Measurements from ENCODE around the gene PPP2R3B.
"Not testable (repeated sequence)": the region's sequence is repeated elsewhere in the genome, so short reads cannot be mapped to it uniquely, and the experiment has no call there.

The PPP2R3B gene

DNA sequence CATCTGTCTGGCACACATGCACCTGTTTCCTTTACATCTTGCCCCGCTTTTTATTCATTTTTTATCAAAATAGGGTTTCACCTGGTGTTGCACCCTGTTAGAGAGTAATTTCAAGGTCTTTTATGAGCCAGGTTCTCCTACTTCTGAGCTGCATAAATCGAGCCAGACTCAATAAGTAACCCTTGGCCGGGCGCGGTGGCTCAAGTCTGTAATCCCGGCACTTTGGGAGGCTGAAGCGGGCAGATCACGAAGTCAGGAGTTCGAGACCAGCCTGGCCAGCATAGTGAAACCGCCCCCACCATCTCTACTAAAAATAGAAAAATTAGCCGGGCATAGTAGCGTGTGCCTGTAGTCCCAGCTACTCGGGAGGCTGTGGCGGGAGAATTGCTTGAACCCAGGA is 1.0 kb upstream of the PPP2R3B start:
- no peaks in the 10 kb centered on the region for H3K9me3 Mint-ChIP-seq
- H3K27ac Mint-ChIP-seq = no peak overlapping the region
- peaks cover 21% of the 10 kb centered on the region for H3K4me1 Mint-ChIP-seq
- peaks cover 6% of the 10 kb centered on the region for H3K27me3 Mint-ChIP-seq (ENCODE audit: low read depth, poor library complexity)
- DNase-seq = no peak
- peaks cover 5% of the 10 kb centered on the region for H3K36me3 Mint-ChIP-seq (ENCODE audit: low read depth)
- H3K4me3 Mint-ChIP-seq = peak overlapping the region; percentile 94
- TF ChIP-seq, protein P1, sequence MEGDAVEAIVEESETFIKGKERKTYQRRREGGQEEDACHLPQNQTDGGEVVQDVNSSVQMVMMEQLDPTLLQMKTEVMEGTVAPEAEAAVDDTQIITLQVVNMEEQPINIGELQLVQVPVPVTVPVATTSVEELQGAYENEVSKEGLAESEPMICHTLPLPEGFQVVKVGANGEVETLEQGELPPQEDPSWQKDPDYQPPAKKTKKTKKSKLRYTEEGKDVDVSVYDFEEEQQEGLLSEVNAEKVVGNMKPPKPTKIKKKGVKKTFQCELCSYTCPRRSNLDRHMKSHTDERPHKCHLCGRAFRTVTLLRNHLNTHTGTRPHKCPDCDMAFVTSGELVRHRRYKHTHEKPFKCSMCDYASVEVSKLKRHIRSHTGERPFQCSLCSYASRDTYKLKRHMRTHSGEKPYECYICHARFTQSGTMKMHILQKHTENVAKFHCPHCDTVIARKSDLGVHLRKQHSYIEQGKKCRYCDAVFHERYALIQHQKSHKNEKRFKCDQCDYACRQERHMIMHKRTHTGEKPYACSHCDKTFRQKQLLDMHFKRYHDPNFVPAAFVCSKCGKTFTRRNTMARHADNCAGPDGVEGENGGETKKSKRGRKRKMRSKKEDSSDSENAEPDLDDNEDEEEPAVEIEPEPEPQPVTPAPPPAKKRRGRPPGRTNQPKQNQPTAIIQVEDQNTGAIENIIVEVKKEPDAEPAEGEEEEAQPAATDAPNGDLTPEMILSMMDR (IDR thresholded peaks at IDR 0.05) = no peak

DNA sequence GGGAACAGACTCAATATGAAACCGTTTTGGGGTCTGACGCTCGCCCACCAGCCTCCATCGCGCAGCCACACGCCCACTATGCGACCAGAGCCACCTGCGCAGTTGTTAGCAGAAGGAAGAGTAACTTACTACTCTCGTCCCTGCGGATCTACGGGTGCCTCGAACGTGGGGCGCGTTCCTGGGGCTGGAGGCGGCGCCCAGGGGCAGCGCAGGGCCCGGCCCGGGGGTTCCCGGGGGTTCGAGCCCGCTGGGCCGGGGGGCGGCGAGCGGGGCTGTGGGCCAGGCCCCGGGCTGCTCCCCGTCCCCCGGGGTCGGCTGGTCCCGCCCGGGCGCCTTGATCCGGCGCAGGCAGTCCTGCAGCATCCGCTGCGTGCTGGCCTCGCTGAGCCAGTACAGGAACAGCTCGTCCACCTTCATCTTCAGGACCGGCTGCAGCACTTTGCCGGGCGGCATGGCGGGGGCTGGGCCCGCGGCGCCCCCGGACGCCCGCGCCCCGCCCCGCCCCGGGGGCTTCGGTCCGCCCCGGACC is 404 bp downstream of the PPP2R3B start:
- H3K9me3 Mint-ChIP-seq = no peaks in the 10 kb centered on the region
- no peak for DNase-seq
- H3K4me3 Mint-ChIP-seq = peak overlapping the region; percentile 80
- H3K27me3 Mint-ChIP-seq (ENCODE audit: low read depth, poor library complexity) = peaks cover 6% of the 10 kb centered on the region
- peaks cover 26% of the 10 kb centered on the region for H3K4me1 Mint-ChIP-seq
- H3K27ac Mint-ChIP-seq = no peak overlapping the region
- TF ChIP-seq, protein P1 (IDR thresholded peaks at IDR 0.05) = no peak
- H3K36me3 Mint-ChIP-seq (ENCODE audit: low read depth) = peaks cover 5% of the 10 kb centered on the region

GRCh38 chrX:385736-386135 is 971 bp downstream of the PPP2R3B start:
- not testable (repeated sequence) for H3K36me3 Mint-ChIP-seq (ENCODE audit: low read depth); H3K27me3 Mint-ChIP-seq (ENCODE audit: low read depth, poor library complexity); H3K9me3 Mint-ChIP-seq; H3K27ac Mint-ChIP-seq; DNase-seq
- Mint-ChIP-seq H3K4me1 (peaks cover 26% of the 10 kb centered on the region), H3K4me3 (peak overlapping the region; percentile 80)

GRCh38 chrX:384861-385260 is 1.8 kb downstream of the PPP2R3B start:
- Mint-ChIP-seq H3K36me3 (ENCODE audit: low read depth) (peaks cover 5% of the 10 kb centered on the region), H3K27me3 (ENCODE audit: low read depth, poor library complexity) (peaks cover 6% of the 10 kb centered on the region), H3K4me3 (peak overlapping the region; percentile 80), H3K27ac (no peak overlapping the region), H3K9me3 (no peaks in the 10 kb centered on the region), H3K4me1 (peaks cover 26% of the 10 kb centered on the region)
- TF ChIP-seq, protein P1 (IDR thresholded peaks at IDR 0.05) = no peak
- DNase-seq = no peak

- DNase-seq = no peak
- Mint-ChIP-seq H3K27ac (no peak overlapping the region), H3K4me1 (peaks cover 31% of the 10 kb centered on the region), H3K27me3 (ENCODE audit: low read depth, poor library complexity) (peaks cover 22% of the 10 kb centered on the region), H3K4me3 (no peak overlapping the region), H3K36me3 (ENCODE audit: low read depth) (no peaks in the 10 kb centered on the region), H3K9me3 (no peaks in the 10 kb centered on the region)
- TF ChIP-seq, protein P1 (IDR thresholded peaks at IDR 0.05) = no peak
These were observed 8.3 kb downstream of the PPP2R3B start for GRCh38 chrX:378443-378842.

- not testable (repeated sequence) for H3K9me3 Mint-ChIP-seq, DNase-seq
- peaks cover 43% of the 10 kb centered on the region for H3K27me3 Mint-ChIP-seq (ENCODE audit: low read depth, poor library complexity)
These were observed 10.5 kb downstream of the PPP2R3B start for GRCh38 chrX:376206-376605.

More at GRCh38 chrX:376206-376605, 10.5 kb downstream of the PPP2R3B start:
- H3K27ac Mint-ChIP-seq; H3K4me3 Mint-ChIP-seq; H3K36me3 Mint-ChIP-seq (ENCODE audit: low read depth): not testable (repeated sequence)
- H3K4me1 Mint-ChIP-seq = peaks cover 39% of the 10 kb centered on the region

Measured in nephron progenitor cell (in vitro differentiated cells).